H1 (cell line): ENCODE measurements around the gene ZDHHC11. TPM values are rescaled to one million over a fixed set of nuclear protein-coding genes. Genes with fewer than 3 reads are reported as not detected.

Experiments
- CTCF ChIA-PET: fragments of 300-600 bp; sonication (Branson Sonifier 250); formaldehyde crosslinking; loops from one replicate; lab custom pipeline; 2021; ENCODE audit not compliant: partially characterized antibody; lab: Charles Lee
- POLR2A ChIA-PET: fragments of 300-600 bp; sonication (Branson Sonifier 250); formaldehyde crosslinking; loops from one replicate; lab custom pipeline; 2021; ENCODE audit warnings: inconsistent platforms; ENCODE audit not compliant: partially characterized antibody; lab: Charles Lee
- DNase-seq, 2 experiments: peaks; one replicate each; pipeline versions ENCODE4 v3.0.0 to v3.0.0-alpha.2; 2010 to 2022; ENCODE audit warnings: low spot score in 2 of 2, low read depth in 1 of 2, mixed read lengths in 1 of 2
- FAIRE-seq: peaks from 2 replicates; lab custom pipeline; 2011; peaks lifted over from hg19 to GRCh38; lab: Jason Lieb, UNC
- H2AFZ ChIP-seq: 2 replicates; pipeline ENCODE4 v1.8.1; 2012; ENCODE audit warnings: low read length, inconsistent platforms
- H2AK5ac ChIP-seq: 2 replicates; pipeline ENCODE4 v1.6.1; 2013; ENCODE audit warnings: low read depth, low read length
- H2BK120ac ChIP-seq: replicated peaks from 2 replicates; pipeline ENCODE3; 2013; ENCODE audit warnings: low read depth, low read length, inconsistent platforms
- H2BK12ac ChIP-seq: 2 replicates; pipeline ENCODE4 v1.6.1; 2013; ENCODE audit warnings: low read depth, low read length
- H2BK15ac ChIP-seq: 2 replicates; pipeline ENCODE4 v1.6.1; 2013; ENCODE audit warnings: low read length
- H2BK20ac ChIP-seq: 2 replicates; pipeline ENCODE4 v1.6.1; 2013; ENCODE audit warnings: low read length
- H2BK5ac ChIP-seq: 2 replicates; pipeline ENCODE4 v1.6.1; 2013; ENCODE audit warnings: low read depth, low read length
- H3K14ac ChIP-seq: 2 replicates; pipeline ENCODE4 v1.6.1; 2013; ENCODE audit warnings: inconsistent platforms; ENCODE audit not compliant: insufficient read length
- H3K18ac ChIP-seq: 2 replicates; pipeline ENCODE4 v1.6.1; 2013; ENCODE audit warnings: low read length; ENCODE audit errors: extremely low read depth
- H3K23ac ChIP-seq: 2 replicates; pipeline ENCODE4 v1.6.1; 2013; ENCODE audit warnings: inconsistent platforms; ENCODE audit not compliant: insufficient read length
- H3K23me2 ChIP-seq: 2 replicates; pipeline ENCODE4 v1.6.1; 2013; ENCODE audit warnings: low read depth, low read length
- H3K27ac ChIP-seq: 2 replicates; pipeline ENCODE4 v1.6.1; 2011; ENCODE audit warnings: low read depth, low read length, inconsistent platforms
- H3K27me3 ChIP-seq, 4 experiments: replicated peaks in 1 of 4; 1 replicate in 1 of 4; 2 replicates in 3 of 4; pipeline versions ENCODE4 v1.6.1 to v1.8.1; 2011 to 2013; ENCODE audit warnings: low read length in 3 of 4, mild to moderate bottlenecking in 3 of 4, inconsistent platforms in 2 of 4, mixed read lengths in 2 of 4, moderate library complexity in 1 of 4; ENCODE audit not compliant: control insufficient read depth in 3 of 4, insufficient read depth in 3 of 4; ENCODE audit errors: extremely low read depth in 1 of 4
- H3K36me3 ChIP-seq, 4 experiments: 2 replicates each; pipeline versions ENCODE4 v1.6.1 to v1.8.1; 2011 to 2013; ENCODE audit warnings: mild to moderate bottlenecking in 4 of 4, low read length in 3 of 4, moderate library complexity in 2 of 4, control low read depth in 1 of 4, inconsistent platforms in 1 of 4; ENCODE audit not compliant: insufficient read depth in 4 of 4, control insufficient read depth in 2 of 4
- H3K4ac ChIP-seq: replicated peaks from 2 replicates; pipeline ENCODE3; 2013; ENCODE audit warnings: low read length, low read depth, mixed read lengths, inconsistent platforms; ENCODE audit not compliant: insufficient read length
- H3K4me1 ChIP-seq, 4 experiments: replicated peaks in 1 of 4; 1 replicate in 1 of 4; 2 replicates in 3 of 4; pipeline versions ENCODE4 v1.6.1 to v1.8.1; 2011 to 2013; ENCODE audit warnings: low read length in 3 of 4, inconsistent platforms in 2 of 4, mixed read lengths in 1 of 4; ENCODE audit not compliant: insufficient read depth in 4 of 4, control insufficient read depth in 3 of 4
- H3K4me2 ChIP-seq, 2 experiments: 2 replicates each; pipeline versions ENCODE4 v1.6.1 to v1.8.1; 2011 to 2013; ENCODE audit warnings: low read depth in 2 of 2, low read length in 2 of 2, control low read depth in 1 of 2, inconsistent platforms in 1 of 2, mild to moderate bottlenecking in 1 of 2; ENCODE audit not compliant: insufficient read depth in 1 of 2
- H3K4me3 ChIP-seq, 4 experiments: fragments of 200-600, 300-600 bp in 1 of 4; sonication (generic), shearing (Covaris generic), sonication (Bioruptor Twin) in 1 of 4; 2 replicates each; pipeline versions ENCODE4 v1.5.1 to v1.8.1; 2011 to 2016; ENCODE audit warnings: low read length in 4 of 4, low read depth in 3 of 4, control low read depth in 2 of 4, inconsistent platforms in 2 of 4, mild to moderate bottlenecking in 2 of 4, mixed read lengths in 1 of 4, moderate library complexity in 1 of 4; ENCODE audit not compliant: insufficient read depth in 2 of 4; ENCODE audit errors: extremely low read depth in 1 of 4
- H3K56ac ChIP-seq: replicated peaks from 2 replicates; pipeline ENCODE3; 2013; ENCODE audit warnings: low read depth, mild to moderate bottlenecking, mixed read lengths, low read length, inconsistent platforms; ENCODE audit not compliant: insufficient read length
- H3K79me1 ChIP-seq: 2 replicates; pipeline ENCODE4 v1.6.1; 2013; ENCODE audit warnings: low read depth, low read length, control low read depth
- H3K79me2 ChIP-seq, 2 experiments: 2 replicates each; pipeline versions ENCODE4 v1.6.1 to v1.8.1; 2012 to 2013; ENCODE audit warnings: low read length in 2 of 2, mild to moderate bottlenecking in 2 of 2, inconsistent platforms in 1 of 2; ENCODE audit not compliant: insufficient read depth in 2 of 2, control insufficient read depth in 1 of 2
- H3K9ac ChIP-seq, 4 experiments: replicated peaks in 1 of 4; 1 replicate in 1 of 4; 2 replicates in 3 of 4; pipeline versions ENCODE4 v1.6.1 to v1.8.1; 2011 to 2013; ENCODE audit warnings: low read depth in 3 of 4, low read length in 3 of 4, control low read depth in 2 of 4, mild to moderate bottlenecking in 2 of 4, moderate library complexity in 2 of 4, inconsistent platforms in 1 of 4; ENCODE audit errors: extremely low read depth in 1 of 4
- H3K9me3 ChIP-seq, 2 experiments: 2 replicates each; pipeline versions ENCODE4 v1.6.1 to v1.8.1; 2012 to 2013; ENCODE audit warnings: mild to moderate bottlenecking in 2 of 2, moderate library complexity in 2 of 2, control low read depth in 1 of 2, inconsistent platforms in 1 of 2, low read depth in 1 of 2, low read length in 1 of 2, mixed read lengths in 1 of 2; ENCODE audit not compliant: insufficient read depth in 2 of 2
- H4K20me1 ChIP-seq, 2 experiments: replicated peaks in 1 of 2; 2 replicates each; pipeline versions ENCODE3 to v1.8.1; 2011 to 2013; ENCODE audit warnings: inconsistent platforms in 2 of 2, low read length in 2 of 2, mild to moderate bottlenecking in 1 of 2; ENCODE audit not compliant: insufficient read depth in 2 of 2, control insufficient read depth in 1 of 2
- H4K5ac ChIP-seq: 2 replicates; pipeline ENCODE4 v1.6.1; 2013; ENCODE audit warnings: low read length, low read depth, mixed read lengths, inconsistent platforms; ENCODE audit not compliant: insufficient read length
- H4K8ac ChIP-seq: 2 replicates; pipeline ENCODE4 v1.8.0; 2013; ENCODE audit warnings: mild to moderate bottlenecking, moderate library complexity, low read length, inconsistent platforms; ENCODE audit not compliant: insufficient read depth; ENCODE audit errors: extremely low read depth
- H4K91ac ChIP-seq: replicated peaks from 2 replicates; pipeline ENCODE3; 2013; ENCODE audit warnings: low read length, mixed read lengths, inconsistent platforms; ENCODE audit not compliant: insufficient read length
- EGR1 ChIP-seq: IDR thresholded peaks from 2 replicates; pipeline ENCODE4 v1.6.1; 2011; ENCODE audit warnings: low read depth, low read length, borderline replicate concordance
- POLR2AphosphoS5 ChIP-seq: IDR thresholded peaks from 2 replicates; pipeline ENCODE4 v1.6.1; 2011; ENCODE audit warnings: low read depth, low read length
- WGBS, 2 experiments: shearing (Covaris generic) in 1 of 2; methylation state at CpG; one replicate each; pipeline versions ENCODE4 v1.1.6 to v1.1.7; 2013 to 2015; ENCODE audit warnings: low lambda C conversion rate in 2 of 2, mixed read lengths in 2 of 2, inconsistent platforms in 1 of 2, low coverage in 1 of 2, missing lambda C conversion rate in 1 of 2; ENCODE audit not compliant: insufficient replicate concordance in 2 of 2, insufficient coverage in 1 of 2, insufficient read length in 1 of 2; ENCODE audit errors: extremely low coverage in 1 of 2, missing lambda C conversion rate in 1 of 2; 5-methylcytosine and 5-hydroxymethylcytosine counted together
- polyA plus RNA-seq, 7 experiments: library from polyadenylated mRNA; depleted of rRNA in 3 of 7; stranded (reverse) in 5 of 7; unstranded in 2 of 7; fragments of >200 nt in 5 of 7; fragments of 200-250 nt in 2 of 7; gene quantifications; 1 replicate in 5 of 7; 2 replicates in 1 of 7; 4 replicates in 1 of 7; pipeline versions ENCODE4 v1.2.1 to v1.2.3, GENCODE V29; 2011 to 2013; ENCODE audit warnings: missing spikeins in 2 of 7, mixed read lengths in 2 of 7
- total RNA-seq: library from RNA; stranded (reverse); fragmentation: NEBNext Ultra II Directional; extraction: Animal tissue kit (Norgen Biotek cat#: 25700); gene quantifications from 2 replicates; pipeline ENCODE4 v1.2.1, GENCODE V29; 2021

Gene ZDHHC11
- total and polyA plus RNA-seq, 2 of the 8 experiments (the other 6 are each of a cell fraction or from before 2014, with no cell fraction given): 4.7 to 16.6 TPM

GRCh38 chr5:886716-887325, 36.0 kb upstream of the ZDHHC11 start:
- H3K23me2 ChIP-seq: peaks cover 9% of the 10 kb centered on the region
- H3K4me3 ChIP-seq: no peak overlapping the region
- no peak overlapping the region for H2BK20ac ChIP-seq
- peaks cover 19% of the 10 kb centered on the region for H3K79me1 ChIP-seq
- H4K91ac ChIP-seq: no peak overlapping the region
- H2AFZ ChIP-seq: no peak overlapping the region
- no peak overlapping the region for H3K4me2 ChIP-seq
- peaks cover 0 to 7% (median 2%) of the 10 kb centered on the region in 4 experiments; a peak in 5 of 7 replicates for H3K4me1 ChIP-seq
- H3K56ac ChIP-seq: no peak overlapping the region
- H3K79me2 ChIP-seq: peaks cover under 1 to 73% of the 10 kb centered on the region in 2 experiments; a peak in 3 of 4 replicates
- no peak overlapping the region for H4K8ac ChIP-seq
- POLR2A ChIA-PET: interaction anchor here (0.6 to 2.5 kb wide), 5 partner anchors 11 to 187 kb away, joined by 3 to 10 read pairs (median 4); no protein-coding TSS in a partner anchor
- no peak overlapping the region for H2BK12ac ChIP-seq
- no peak overlapping the region for H2BK120ac ChIP-seq
- CTCF ChIA-PET: interaction anchor here (0.7 to 1.9 kb wide), 3 partner anchors 15 to 37 kb away, joined by 3 to 8 read pairs (median 4); no protein-coding TSS in a partner anchor
- H2BK5ac ChIP-seq: no peak overlapping the region
- H3K27ac ChIP-seq: no peak overlapping the region
- H4K5ac ChIP-seq: no peak overlapping the region
- TF ChIP-seq EGR1 (no peak), POLR2AphosphoS5 (peak; percentile 13; the same call in 1 of the 2 replicates)
- no peak overlapping the region for H2BK15ac ChIP-seq
- H3K18ac ChIP-seq: no peak overlapping the region
- 94% methylated on average over 23 of the region's 26 CpGs; no CpG with 5 or more reads in 1 of the 2 experiments for WGBS, 2 experiments
- H3K14ac ChIP-seq: no peak overlapping the region
- no peak overlapping the region for H2AK5ac ChIP-seq
- peaks cover 47 to 92% (median 87%) of the 10 kb centered on the region in 4 experiments for H3K36me3 ChIP-seq
- H3K9ac ChIP-seq: no peak overlapping the region
- DNase-seq: no peak
- H3K4ac ChIP-seq: no peak overlapping the region
- H3K9me3 ChIP-seq: no peaks in the 10 kb centered on the region; a peak in 1 of 4 replicates
- FAIRE-seq: no peak
- peaks cover 27 to 40% of the 10 kb centered on the region in 2 experiments for H4K20me1 ChIP-seq
- H3K27me3 ChIP-seq: no peaks in the 10 kb centered on the region; a peak in 1 of 7 replicates
- no peak overlapping the region for H3K23ac ChIP-seq
